Heart right ventricle (tissue), 16 donors: Measurements from ENCODE around the gene CCND3. TPM values are rescaled to one million over a fixed set of nuclear protein-coding genes. Genes with fewer than 3 reads are reported as not detected.

Experiments
- ATAC-seq, 8 donors: fragments of 200-7000 bp; cut with Tn5 transposase; one replicate each; pipeline ENCODE4 v1.9.1; 2020; ENCODE audit warnings: mild to moderate bottlenecking in 8 of 8, moderate library complexity in 8 of 8, moderate number of reproducible peaks in 1 of 8
- DNase-seq, 2 donors: peaks; one replicate each; pipeline ENCODE4 v3.0.0-alpha.2; 2020
- H3K27ac ChIP-seq, 10 donors: fragments of 200-600 bp; sonication (generic) in 2 of 10; one replicate each; pipeline versions ENCODE4 v1.5.0 to v1.8.0; 2020 to 2022; ENCODE audit warnings: mild to moderate bottlenecking in 3 of 10
- H3K27me3 ChIP-seq, 7 donors: fragments of 200-600 bp; one replicate each; pipeline ENCODE4 v1.8.0; 2021 to 2022; ENCODE audit warnings: mild to moderate bottlenecking in 2 of 7
- H3K36me3 ChIP-seq, 9 donors: fragments of 200-600 bp; sonication (generic) in 1 of 9; one replicate each; pipeline versions ENCODE4 v1.5.0 to v1.8.0; 2020 to 2022; ENCODE audit warnings: mild to moderate bottlenecking in 2 of 9
- H3K4me1 ChIP-seq, 9 donors: fragments of 200-600 bp; sonication (generic) in 1 of 9; one replicate each; pipeline versions ENCODE4 v1.5.0 to v1.8.0; 2020 to 2022; ENCODE audit warnings: mild to moderate bottlenecking in 4 of 9
- H3K4me3 ChIP-seq, 10 donors: fragments of 200-600 bp; sonication (generic) in 2 of 10; one replicate each; pipeline versions ENCODE4 v1.5.0 to v1.8.0; 2020 to 2022; ENCODE audit warnings: mild to moderate bottlenecking in 7 of 10, moderate library complexity in 2 of 10
- H3K9me3 ChIP-seq, 11 donors: fragments of 200-600 bp in 10 of 11; sonication (generic) in 2 of 11; one replicate each; pipeline versions ENCODE4 v1.5.0 to v1.8.0; 2013 to 2022; ENCODE audit warnings: mild to moderate bottlenecking in 2 of 11, control low read depth in 1 of 11, moderate library complexity in 1 of 11
- CTCF ChIP-seq, 9 donors: fragments of 200-600 bp; sonication (generic) in 2 of 9; IDR thresholded peaks; one replicate each; pipeline versions ENCODE4 v1.5.0 to v1.8.0; 2021 to 2022; ENCODE audit warnings: antibody characterized with exemption in 9 of 9, mild to moderate bottlenecking in 5 of 9, moderate library complexity in 1 of 9
- WGBS, 2 donors: extraction: QIAGEN DNeasy Blood & Tissue Kit; methylation state at CpG; one replicate each; pipeline ENCODE4 v1.1.7; 2013; ENCODE audit warnings: inconsistent platforms in 1 of 2; 5-methylcytosine and 5-hydroxymethylcytosine counted together
- intact Hi-C, 10 donors: fragments of 100-400 bp; cut with DNase I; formaldehyde crosslinking; loops; one replicate each; pipeline versions ENCODE4 v1.11.1 to v1.14.2; 2022
- long read RNA-seq, 3 donors: library from polyadenylated mRNA; unstranded; transcript quantifications; one replicate each; pipeline ENCODE4 v2.0.0, GENCODE V29; 2020 to 2021
- polyA plus RNA-seq, 2 donors: library from polyadenylated mRNA; stranded (reverse); fragments of 200-250 nt; gene quantifications; one replicate each; pipeline ENCODE4 v1.2.3, GENCODE V29; 2013
- total RNA-seq, 10 donors: library from RNA; stranded (reverse); fragmentation: NEBNext Ultra II Directional in 3 of 10; extraction: Animal tissue kit (Norgen Biotek cat#: 25700) in 3 of 10; gene quantifications; one replicate each; pipeline versions ENCODE4 v1.2.1 to v1.2.4, GENCODE V29; 2021 to 2023
- donor health status: Arrhythmogenic right ventricular cardiomyopathy.
- donor health status: ischemic (EF 13 %, LVEDD 7.1; RV severe dilation, severe dysfunction).
- donor health status: healthy with polysubstance abuse.
- donor health status: DM: no; HTN: yes; CAD: no.
- donor health status: DM: no; HTN: no; CAD: no.
- donor health status: ischemic (EF 25% LVEDD 6.9; RV normal size, moderate dysfunction).
- donor health status: ischemic (EF 25% LVEDD 5.7; RV mildly dilated, moderate dysfunction).
- donor health status: healthy.
- donor health status: DM: yes; HTN: yes; CAD: no.
- donor health status: Ischemic cardiomyopathy.
- donor health status: ischemic (EF 35%, LVEDD 5.7; RV mildly dilated, moderate dysfunction).
- donor health status: nonischemic (EF 11% LVEDD 7.7; RV severe dilation, severe dysfunction).
- donor health status: DM: yes; HTN: yes; CAD: no.
- donor health status: PGD.
- donor health status: ischemic (EF 29% LVEDD 5.4; RV normal size, mild dysfunction).
- donor health status: nonischemic (EF 23%, LVEDD 6.1; RV moderate dilation, normal function).

Gene CCND3
- 10 to 100 TPM; 29.6 to 51.8 (median 37.5) TPM for total RNA-seq
- polyA plus RNA-seq, result 10 to 100 TPM; 55.5 to 77.3 TPM
- long read RNA-seq, donor 1, transcript CCND3-202 (5 exons, 2,133 nt), result minor isoform, 20 of 104 reads
- long read RNA-seq, donor 1, transcript CCND3-203 (5 exons, 2,085 nt), result major isoform, 63 of 104 reads
- long read RNA-seq, donor 1, partial matches to known transcripts, result 7 of 104 reads
- long read RNA-seq, donor 1, other reads (novel, unspliced or antisense), result 7 of 104 reads
- long read RNA-seq, donor 2, transcript CCND3-205 (4 exons, 1,843 nt), result minor isoform, 5 of 107 reads
- long read RNA-seq, donor 2, transcript CCND3-202 (5 exons, 2,133 nt), result minor isoform, 6 of 107 reads
- long read RNA-seq, donor 2, transcript CCND3-203 (5 exons, 2,085 nt), result major isoform, 75 of 107 reads
- long read RNA-seq, donor 2, partial matches to known transcripts, result 4 of 107 reads
- long read RNA-seq, donor 2, other reads (novel, unspliced or antisense), result 13 of 107 reads
- long read RNA-seq, donor 3, transcript CCND3-203 (5 exons, 2,085 nt), result major isoform, 204 of 259 reads
- long read RNA-seq, donor 3, transcript CCND3-204 (4 exons, 1,724 nt), result minor isoform, 14 of 259 reads
- long read RNA-seq, donor 3, partial matches to known transcripts, result 15 of 259 reads
- long read RNA-seq, donor 3, other reads (novel, unspliced or antisense), result 19 of 259 reads

GRCh38 chr6:41941280-41942066, at the start of gene CCND3:
TSS of gene CCND3 (minus strand) at chr6:41941808. CDS start at chr6:41941649, 159 bp downstream.
- H3K27ac ChIP-seq, result peak within 1 kb of the TSS; percentile 38 to 94 (median 88)
- TF ChIP-seq CTCF (IDR thresholded peaks at IDR 0.05), result peak in 2 of 9 donors; percentile 7 to 9
- intact Hi-C loops, result loop anchor here in 6 of 10 donors (2.0 to 5.0 kb wide), 3 partner anchors 101 to 154 kb away; partner anchors contain the start of gene TOMM6 (in 2 of the 6)
- H3K36me3 ChIP-seq, result peaks cover 0 to 21% (median 0%) of the 10 kb centered on the region in 9 donors
- peak; percentile 93 to 95 for DNase-seq
- peak; percentile 91 to 95 (median 93) for ATAC-seq
- 0% methylated on average over 47 to 87 of the region's 87 CpGs for WGBS, 2 donors
- peak within 1 kb of the TSS; percentile 57 to 99 (median 92) for H3K4me3 ChIP-seq
- H3K9me3 ChIP-seq, result no peaks in the 10 kb centered on the region
- peaks cover 26 to 60% (median 49%) of the 10 kb centered on the region in 9 donors for H3K4me1 ChIP-seq
- no peaks in the 10 kb centered on the region for H3K27me3 ChIP-seq

- TF ChIP-seq CTCF (IDR thresholded peaks at IDR 0.05), result no peak
- no peak for ATAC-seq
- no peak for DNase-seq
- Histone ChIP-seq H3K36me3 (no peaks in the 10 kb centered on the region), H3K9me3 (peaks cover 0 to 9% (median 0%) of the 10 kb centered on the region in 11 donors), H3K27me3 (no peaks in the 10 kb centered on the region), H3K4me1 (no peaks in the 10 kb centered on the region), H3K4me3 (no peak overlapping the region), H3K27ac (no peak overlapping the region)
- intact Hi-C loops, result no loop called here
- WGBS, 2 donors, result 98 to 99% methylated on average over 2 of the region's 2 CpGs
Observed at GRCh38 chr6:41986339-41986738, 44.7 kb upstream of the CCND3 start.

GRCh38 chr6:41984623-41985022, 43.0 kb upstream of the CCND3 start:
- H3K4me3 ChIP-seq, result no peak overlapping the region
- TF ChIP-seq CTCF (IDR thresholded peaks at IDR 0.05), result no peak
- H3K36me3 ChIP-seq, result no peaks in the 10 kb centered on the region
- no peaks in the 10 kb centered on the region for H3K27me3 ChIP-seq
- intact Hi-C loops, result no loop called here
- no peak for DNase-seq
- WGBS, 2 donors, result 58 to 60% methylated on average over 4 of the region's 4 CpGs
- no peak overlapping the region for H3K27ac ChIP-seq
- peaks cover 0 to 6% (median 0%) of the 10 kb centered on the region in 11 donors for H3K9me3 ChIP-seq
- no peak for ATAC-seq
- peaks cover 0 to 11% (median 0%) of the 10 kb centered on the region in 9 donors for H3K4me1 ChIP-seq
